ENCODE results near the gene ODC1.

The ODC1 gene

DNA sequence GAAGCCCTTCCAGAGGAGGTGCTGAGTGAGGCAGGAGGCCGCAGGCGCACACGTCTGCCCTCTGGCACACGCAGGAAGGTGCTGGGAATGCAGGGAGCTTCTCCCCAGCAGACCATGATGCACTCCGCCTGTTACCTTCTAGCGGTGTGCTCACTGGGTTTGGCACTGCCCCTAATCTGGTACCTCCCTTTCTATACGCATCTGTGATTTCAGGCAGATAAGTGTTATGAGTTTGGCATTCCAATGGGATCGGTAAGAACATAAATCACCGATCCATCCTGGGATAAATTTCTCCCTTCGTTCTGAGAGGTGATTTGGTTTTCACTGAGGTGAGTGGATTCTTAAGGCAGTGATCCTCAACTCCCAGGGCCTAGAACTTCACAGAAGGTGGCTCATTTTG, 34.6 kb downstream of the ODC1 start:
- peaks cover 80% of the 10 kb centered on the region for H3K4me1 ChIP-seq
- no peak overlapping the region for H3K4me2 ChIP-seq
- no peaks in the 10 kb centered on the region for H3K27me3 ChIP-seq
- TF ChIP-seq Cebpa-rat (IDR thresholded peaks at IDR 0.05): no peak
- peaks cover 41% of the 10 kb centered on the region for H4K20me1 ChIP-seq
- H3K9ac ChIP-seq: no peak overlapping the region
- no peak overlapping the region for H3K4me3 ChIP-seq
- no peak overlapping the region for H3K27ac ChIP-seq
- peaks cover 5% of the 10 kb centered on the region; the same call in 1 of the 2 replicates for H3K9me3 ChIP-seq
- H3K36me3 ChIP-seq: peaks cover 41% of the 10 kb centered on the region

DNA sequence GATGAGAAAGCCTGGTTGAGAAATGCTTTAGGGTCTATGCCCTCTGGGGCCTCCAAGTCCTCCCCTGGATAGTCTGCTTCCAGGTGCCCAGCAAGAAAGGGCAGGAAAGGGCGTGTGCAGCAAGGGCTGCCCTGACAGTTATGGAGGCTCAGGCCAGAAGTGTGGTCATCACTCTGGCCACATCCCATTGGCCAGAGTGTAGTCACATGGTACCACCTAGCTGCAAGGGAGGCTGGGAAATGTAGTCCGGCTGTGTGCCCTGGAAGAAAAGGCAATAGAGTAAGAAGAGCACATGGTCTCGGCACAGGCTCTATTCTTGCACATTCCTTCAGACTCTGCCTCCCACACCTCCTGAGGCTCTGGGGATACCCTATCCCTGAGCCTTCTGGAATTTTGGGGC, 35.7 kb downstream of the ODC1 start:
- Histone ChIP-seq H3K27ac (no peak overlapping the region), H3K4me3 (no peak overlapping the region), H3K4me1 (peaks cover 80% of the 10 kb centered on the region), H3K27me3 (no peaks in the 10 kb centered on the region), H3K36me3 (peaks cover 41% of the 10 kb centered on the region), H3K9me3 (peaks cover 5% of the 10 kb centered on the region; the same call in 1 of the 2 replicates), H4K20me1 (peaks cover 45% of the 10 kb centered on the region), H3K9ac (no peak overlapping the region), H3K4me2 (no peak overlapping the region)
- TF ChIP-seq Cebpa-rat (IDR thresholded peaks at IDR 0.05): no peak

GRCh38 chr2:10411557-10411956, 36.6 kb downstream of the ODC1 start:
- peaks cover 80% of the 10 kb centered on the region for H3K4me1 ChIP-seq
- H3K9me3 ChIP-seq: peaks cover 5% of the 10 kb centered on the region; the same call in 1 of the 2 replicates
- no peak overlapping the region for H3K9ac ChIP-seq
- peaks cover 41% of the 10 kb centered on the region for H3K36me3 ChIP-seq
- H3K4me2 ChIP-seq: peak overlapping the region; percentile 77; the same call in 1 of the 2 replicates
- H3K27me3 ChIP-seq: no peaks in the 10 kb centered on the region
- peaks cover 50% of the 10 kb centered on the region for H4K20me1 ChIP-seq
- H3K27ac ChIP-seq: peak overlapping the region; percentile 63; the same call in 1 of the 2 replicates
- TF ChIP-seq Cebpa-rat (IDR thresholded peaks at IDR 0.05): no peak
- H3K4me3 ChIP-seq: no peak overlapping the region

DNA sequence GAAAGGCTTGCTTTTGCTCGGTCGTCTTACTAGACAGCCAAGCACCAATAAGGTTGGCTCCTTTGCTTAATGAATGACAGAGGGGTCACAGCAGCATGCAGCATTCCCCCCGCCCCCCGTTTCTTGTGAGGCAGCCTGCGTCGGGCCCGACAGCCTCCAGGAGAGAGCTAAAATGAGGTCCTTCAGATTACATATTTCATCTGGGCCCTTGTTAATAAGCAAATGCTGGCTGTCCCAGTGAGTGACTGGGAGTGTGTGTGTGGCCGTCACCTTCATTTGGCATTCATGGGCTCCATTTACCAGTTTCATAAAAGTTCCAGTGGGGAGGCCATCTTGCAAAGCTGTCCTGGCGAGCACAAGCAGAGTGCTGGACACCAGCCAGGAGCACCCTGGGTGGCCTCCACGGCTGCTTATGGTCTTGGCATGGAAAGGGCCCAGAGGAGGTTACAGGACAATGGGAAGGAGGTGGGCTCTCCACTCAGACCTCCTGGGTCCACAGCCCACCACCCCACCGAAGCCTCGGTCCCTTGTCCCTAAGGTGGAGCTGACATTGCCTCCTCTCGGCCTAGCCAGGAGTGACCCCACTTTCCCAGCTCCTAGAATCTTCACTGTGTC, 37.2 kb downstream of the ODC1 start:
- Histone ChIP-seq H3K27ac (peak overlapping the region; percentile 63; the same call in 1 of the 2 replicates), H3K27me3 (no peaks in the 10 kb centered on the region), H3K4me1 (peaks cover 81% of the 10 kb centered on the region), H3K36me3 (peaks cover 36% of the 10 kb centered on the region), H3K9me3 (peaks cover 5% of the 10 kb centered on the region; the same call in 1 of the 2 replicates), H3K9ac (peak overlapping the region; percentile 36; the same call in 1 of the 2 replicates), H3K4me3 (no peak overlapping the region), H4K20me1 (peaks cover 50% of the 10 kb centered on the region), H3K4me2 (peak overlapping the region; percentile 77)
- no peak for TF ChIP-seq Cebpa-rat (IDR thresholded peaks at IDR 0.05)

DNA sequence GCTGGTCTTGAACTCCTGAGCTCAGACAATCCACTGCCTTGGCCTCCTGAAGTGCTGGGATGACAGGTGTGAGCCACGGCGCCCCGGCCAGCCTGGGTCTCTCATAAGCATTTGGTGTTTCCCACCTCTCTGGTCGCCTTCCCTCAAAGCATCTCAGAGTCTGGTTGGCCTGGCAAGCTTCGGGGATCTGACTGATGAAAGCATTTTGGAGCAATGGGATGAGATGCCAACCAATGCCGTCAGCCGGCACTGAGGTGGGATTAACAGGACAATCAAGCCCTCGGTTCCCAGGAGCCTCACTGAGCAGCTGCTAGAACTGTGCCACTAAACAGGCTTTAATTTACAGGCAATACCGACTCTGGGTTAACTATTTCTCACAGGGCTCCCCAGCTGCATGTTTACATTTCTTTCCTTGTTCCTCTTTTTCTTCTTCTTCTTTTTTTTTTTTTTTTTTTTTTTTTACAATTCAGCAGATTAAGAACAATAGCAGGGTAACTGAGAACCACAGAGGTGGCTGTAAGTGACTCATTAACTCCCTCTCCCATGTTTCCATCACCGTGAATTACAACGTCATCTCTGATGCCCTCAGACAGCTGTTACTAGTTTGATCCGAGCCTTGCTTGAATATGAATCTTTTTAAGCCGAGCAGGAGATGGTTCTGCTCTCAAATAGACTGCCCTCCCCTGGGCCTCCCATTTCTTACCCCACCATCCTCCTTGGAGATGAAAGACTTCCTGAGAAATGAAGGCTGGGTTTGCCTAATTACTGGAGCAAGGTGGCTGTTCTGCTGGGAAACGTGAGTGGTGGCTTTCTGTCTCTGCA, 37.9 kb downstream of the ODC1 start:
- no peak for TF ChIP-seq Cebpa-rat (IDR thresholded peaks at IDR 0.05)
- Histone ChIP-seq H3K27ac (peak overlapping the region; percentile 63), H3K4me3 (no peak overlapping the region), H3K4me2 (peak overlapping the region; percentile 77), H3K9me3 (peaks cover 5% of the 10 kb centered on the region; the same call in 1 of the 2 replicates), H4K20me1 (peaks cover 51% of the 10 kb centered on the region), H3K4me1 (peaks cover 89% of the 10 kb centered on the region), H3K36me3 (peaks cover 30% of the 10 kb centered on the region), H3K27me3 (no peaks in the 10 kb centered on the region), H3K9ac (peak overlapping the region; percentile 36; the same call in 1 of the 2 replicates)

DNA sequence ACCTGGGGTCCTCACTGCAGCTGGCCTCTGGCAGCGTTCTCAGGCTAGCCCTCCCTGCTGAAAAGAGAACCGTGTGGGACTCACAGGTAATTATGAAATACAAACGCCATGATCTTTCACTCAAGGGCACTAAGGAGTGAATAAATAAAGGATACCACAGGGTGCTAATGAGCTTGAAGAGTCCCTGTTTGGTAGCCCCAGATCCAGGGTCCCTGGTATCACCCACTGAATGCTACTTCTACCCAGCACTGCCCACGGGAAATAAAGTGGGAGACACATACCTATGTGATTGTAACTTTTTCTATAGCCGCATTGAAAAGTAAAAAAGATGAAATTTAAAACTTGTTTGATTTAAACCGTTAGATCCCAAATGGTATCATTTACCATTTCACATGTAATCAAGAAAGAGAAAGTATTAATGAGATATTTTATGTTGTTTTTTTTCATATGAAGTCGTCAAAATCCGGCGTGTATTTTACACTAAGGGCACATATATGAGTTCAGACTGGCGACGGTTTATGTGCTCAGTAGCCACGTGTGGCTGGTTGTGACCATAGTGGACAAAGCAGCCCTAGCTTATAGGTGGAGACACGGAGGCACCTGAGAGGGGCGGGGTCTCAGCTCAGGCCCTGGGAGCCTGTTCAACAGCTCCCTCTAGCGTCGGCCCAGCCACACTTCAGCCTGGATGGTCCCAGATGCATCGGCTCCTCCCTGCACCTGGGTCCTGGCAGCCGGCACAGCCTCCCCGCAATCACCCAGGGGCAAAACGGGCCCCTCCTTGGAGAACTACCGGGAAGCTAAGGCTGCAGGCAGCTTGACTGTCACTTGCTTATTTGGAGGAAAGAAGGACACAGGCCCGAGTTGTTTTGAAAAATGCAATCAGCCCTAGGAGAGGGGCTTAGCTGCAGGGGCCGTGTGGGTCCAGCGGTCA, 39.2 kb downstream of the ODC1 start:
- Histone ChIP-seq H3K4me3 (no peak overlapping the region), H4K20me1 (peaks cover 59% of the 10 kb centered on the region), H3K27ac (peak overlapping the region; percentile 63; the same call in 1 of the 2 replicates), H3K9me3 (peaks cover 5% of the 10 kb centered on the region; the same call in 1 of the 2 replicates), H3K4me2 (peak overlapping the region; percentile 81), H3K27me3 (no peaks in the 10 kb centered on the region), H3K9ac (no peak overlapping the region), H3K4me1 (peaks cover 91% of the 10 kb centered on the region), H3K36me3 (peaks cover 33% of the 10 kb centered on the region)
- no peak for TF ChIP-seq Cebpa-rat (IDR thresholded peaks at IDR 0.05)

DNA sequence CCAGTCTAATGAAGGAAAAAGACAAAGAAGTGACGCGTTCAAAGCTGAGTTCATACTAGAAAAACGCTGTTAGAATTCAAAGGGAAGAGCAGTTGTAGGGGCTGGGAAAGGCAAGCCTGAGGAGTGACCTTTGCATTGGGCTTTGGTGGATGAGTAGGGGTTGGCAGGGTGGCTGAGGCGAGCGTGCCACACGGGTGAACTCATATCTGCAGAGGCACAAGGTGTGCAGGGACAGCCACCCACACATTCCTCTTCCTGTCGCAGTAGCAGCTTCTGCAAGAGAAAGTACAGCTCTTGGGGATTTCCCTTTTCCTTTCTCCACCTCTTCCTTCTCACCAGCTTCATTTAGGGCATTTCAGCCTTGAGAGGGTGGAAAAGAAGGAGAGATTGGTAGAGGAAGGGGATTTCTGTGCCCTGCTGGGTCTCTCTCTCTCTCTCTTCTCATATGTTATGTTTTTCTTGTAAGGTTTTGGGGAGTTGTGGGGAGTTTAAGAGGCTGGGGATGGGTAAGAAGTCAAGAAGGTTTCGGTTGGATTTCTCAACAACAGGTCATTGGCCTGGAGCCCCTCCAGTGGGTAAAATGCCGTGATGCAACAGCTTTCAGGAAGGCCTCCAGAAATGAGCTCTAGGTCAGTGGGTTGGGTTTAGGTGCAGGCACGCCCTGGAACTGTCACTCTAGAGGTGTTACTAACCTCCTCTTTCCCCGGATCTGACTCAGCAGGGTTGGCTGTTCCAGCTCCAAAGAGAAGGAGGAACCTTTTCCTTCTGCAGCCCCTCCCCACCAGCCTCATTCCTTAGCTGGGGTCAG, 40.1 kb downstream of the ODC1 start:
- 0 out of 2 replicates have a peak overlapping the region, but pooled peaks have one; percentile 14 for H3K27ac ChIP-seq
- peaks cover 25% of the 10 kb centered on the region for H3K36me3 ChIP-seq
- H3K4me1 ChIP-seq: peaks cover 93% of the 10 kb centered on the region
- no peak for TF ChIP-seq Cebpa-rat (IDR thresholded peaks at IDR 0.05)
- H3K9me3 ChIP-seq: peaks cover 5% of the 10 kb centered on the region; the same call in 1 of the 2 replicates
- H4K20me1 ChIP-seq: peaks cover 57% of the 10 kb centered on the region
- 0 out of 2 replicates have a peak overlapping the region, but pooled peaks have one; percentile 16 for H3K9ac ChIP-seq
- H3K4me2 ChIP-seq: peak overlapping the region; percentile 81
- H3K27me3 ChIP-seq: no peaks in the 10 kb centered on the region
- H3K4me3 ChIP-seq: no peak overlapping the region

GRCh38 chr2:10407432-10407831, 40.7 kb downstream of the ODC1 start:
- Histone ChIP-seq H3K9me3 (peaks cover 3% of the 10 kb centered on the region; the same call in 1 of the 2 replicates), H3K4me2 (peak overlapping the region; percentile 81), H3K27ac (0 out of 2 replicates have a peak overlapping the region, but pooled peaks have one; percentile 14), H3K9ac (0 out of 2 replicates have a peak overlapping the region, but pooled peaks have one; percentile 16), H3K36me3 (peaks cover 19% of the 10 kb centered on the region), H3K4me1 (peaks cover 99% of the 10 kb centered on the region), H3K27me3 (no peaks in the 10 kb centered on the region), H3K4me3 (no peak overlapping the region), H4K20me1 (peaks cover 57% of the 10 kb centered on the region)
- TF ChIP-seq Cebpa-rat (IDR thresholded peaks at IDR 0.05): no peak
